HepG2 (cell line): ENCODE measurements around the gene CTF1. TPM values are rescaled to one million over a fixed set of nuclear protein-coding genes. Genes with fewer than 3 reads are reported as not detected.

Experiments used
- ATAC-seq: fragments of 200-7000 bp; cut with Tn5 transposase; 3 replicates; pipeline ENCODE4 v1.9.1; 2020; ENCODE audit warnings: mild to moderate bottlenecking, moderate library complexity
- BruUV-seq: library from RNA; stranded (reverse); fragments of 400-500 nt; replicated peaks from 2 replicates; lab custom pipeline; 2021; lab: Mats Ljungman, UMichigan
- CTCF ChIA-PET: fragments of 300-600 bp; formaldehyde crosslinking; extraction: SDS; loops from one replicate; lab custom pipeline; 2021; ENCODE audit warnings: low total read pairs, inconsistent platforms, low intra/inter-chr PET ratio; lab: Yijun Ruan, JAX
- POLR2A ChIA-PET: fragments of 350-600 bp; sonication (Branson Sonifier 250); formaldehyde crosslinking; loops from one replicate; lab custom pipeline; 2020; ENCODE audit warnings: antibody characterized with exemption, inconsistent platforms; lab: Yijun Ruan, JAX
- DNase-seq: peaks from one replicate; pipeline ENCODE4 v3.0.0-alpha.2; 2015; ENCODE audit warnings: low spot score
- FAIRE-seq: peaks from 3 replicates; lab custom pipeline; 2011; peaks lifted over from hg19 to GRCh38; lab: Jason Lieb, UNC
- H2AFZ ChIP-seq: one replicate; pipeline ENCODE4 v1.6.1; 2011; ENCODE audit warnings: low read length, inconsistent platforms
- H3K27ac ChIP-seq: fragments of 300-600 bp; 3 replicates; pipeline ENCODE4 v1.8.0; 2011; ENCODE audit warnings: mixed run types, mild to moderate bottlenecking, mixed read lengths, low read length, inconsistent platforms; ENCODE audit not compliant: insufficient read depth; ENCODE audit errors: extremely low read length
- H3K27me3 ChIP-seq, 2 experiments: fragments of 200-600 bp in 1 of 2; 2 replicates in 1 of 2; 3 replicates in 1 of 2; pipeline versions ENCODE4 v1.6.0 to v1.8.0; 2011; ENCODE audit warnings: low read length in 2 of 2, mild to moderate bottlenecking in 2 of 2, moderate library complexity in 2 of 2, inconsistent platforms in 1 of 2; ENCODE audit not compliant: insufficient read depth in 2 of 2, control insufficient read depth in 1 of 2
- H3K36me3 ChIP-seq, 2 experiments: fragments of 200-600 bp in 1 of 2; replicated peaks in 1 of 2; 2 replicates in 1 of 2; 3 replicates in 1 of 2; pipeline versions ENCODE4 v1.5.1 to v1.8.0; 2011; ENCODE audit warnings: low read length in 2 of 2, inconsistent platforms in 1 of 2; ENCODE audit not compliant: insufficient read depth in 2 of 2, control insufficient read depth in 1 of 2
- H3K4me1 ChIP-seq: 2 replicates; pipeline ENCODE4 v1.5.1; 2012; ENCODE audit warnings: low read length, inconsistent platforms; ENCODE audit not compliant: insufficient read depth
- H3K4me2 ChIP-seq: 2 replicates; pipeline ENCODE4 v1.6.0; 2011; ENCODE audit warnings: low read depth, low read length, inconsistent platforms
- H3K4me3 ChIP-seq, 3 experiments: fragments of 200-600 bp in 1 of 3; sonication (generic), shearing (Covaris generic) in 1 of 3; replicated peaks in 1 of 3; 2 replicates each; pipeline ENCODE4 v1.5.1; 2011 to 2016; ENCODE audit warnings: low read length in 3 of 3, inconsistent platforms in 2 of 3, low read depth in 2 of 3, mild to moderate bottlenecking in 2 of 3, control low read depth in 1 of 3, mixed read lengths in 1 of 3; ENCODE audit not compliant: insufficient read depth in 1 of 3
- H3K79me2 ChIP-seq: one replicate; pipeline ENCODE4 v1.6.1; 2011; ENCODE audit warnings: low read length, inconsistent platforms; ENCODE audit not compliant: insufficient read depth
- H3K9ac ChIP-seq: 2 replicates; pipeline ENCODE4 v1.6.0; 2011; ENCODE audit warnings: mild to moderate bottlenecking, low read depth, low read length, inconsistent platforms; ENCODE audit not compliant: insufficient read depth
- H3K9me3 ChIP-seq: 2 replicates; pipeline ENCODE4 v1.5.1; 2012; ENCODE audit warnings: mild to moderate bottlenecking, low read length
- H4K20me1 ChIP-seq: 2 replicates; pipeline ENCODE4 v1.6.0; 2011; ENCODE audit warnings: inconsistent platforms, mild to moderate bottlenecking, low read length, moderate library complexity; ENCODE audit not compliant: insufficient read depth
- ATF1 ChIP-seq: IDR thresholded peaks from 2 replicates; pipeline ENCODE4 v1.6.1; 2016; ENCODE audit warnings: mild to moderate bottlenecking, control low read depth
- ELF1 ChIP-seq: sonication (generic); formaldehyde crosslinking; IDR thresholded peaks from 2 replicates; pipeline ENCODE4 v1.4.0; 2020; ENCODE audit warnings: missing genetic modification reagents
- GMEB1 ChIP-seq: sonication (generic); formaldehyde crosslinking; IDR thresholded peaks from 2 replicates; pipeline ENCODE4 v1.5.1; 2020; ENCODE audit warnings: missing genetic modification reagents, mild to moderate bottlenecking, borderline replicate concordance
- IRF9 ChIP-seq: sonication (generic); formaldehyde crosslinking; IDR thresholded peaks from 2 replicates; pipeline ENCODE4 v1.8.0; 2022; ENCODE audit warnings: missing genetic modification reagents, mild to moderate bottlenecking, borderline replicate concordance
- USF2 ChIP-seq, 2 experiments: sonication (generic) in 1 of 2; formaldehyde crosslinking in 1 of 2; IDR thresholded peaks; 2 replicates each; pipeline versions ENCODE4 v1.5.1 to v1.6.1; 2011 to 2020; ENCODE audit warnings: borderline replicate concordance in 1 of 2, low read depth in 1 of 2, low read length in 1 of 2, mild to moderate bottlenecking in 1 of 2, missing genetic modification reagents in 1 of 2, moderate library complexity in 1 of 2
- ZFX ChIP-seq: sonication (generic); formaldehyde crosslinking; IDR thresholded peaks from 2 replicates; pipeline ENCODE4 v1.4.0; 2020; ENCODE audit warnings: mild to moderate bottlenecking, low read depth, missing genetic modification reagents, moderate library complexity
- ZKSCAN1 ChIP-seq: fragments of 150-350 bp; IDR thresholded peaks from 2 replicates; pipeline ENCODE4 v1.6.1; 2014; ENCODE audit warnings: low read length
- ZNF17 ChIP-seq: sonication (generic); formaldehyde crosslinking; IDR thresholded peaks from 2 replicates; pipeline ENCODE4 v1.5.0; 2020; ENCODE audit warnings: mild to moderate bottlenecking, missing genetic modification reagents
- ZNF543 ChIP-seq: sonication (generic); formaldehyde crosslinking; IDR thresholded peaks from 2 replicates; pipeline ENCODE4 v1.4.0; 2020; ENCODE audit warnings: mild to moderate bottlenecking, missing genetic modification reagents
- ZNF615 ChIP-seq: sonication (generic); formaldehyde crosslinking; IDR thresholded peaks from 2 replicates; pipeline ENCODE4 v1.5.0; 2020; ENCODE audit warnings: mild to moderate bottlenecking, missing genetic modification reagents, borderline replicate concordance
- ZNF691 ChIP-seq: sonication (generic); formaldehyde crosslinking; IDR thresholded peaks from 2 replicates; pipeline ENCODE4 v1.4.0; 2020; ENCODE audit warnings: missing genetic modification reagents, low read depth, mild to moderate bottlenecking, borderline replicate concordance
- ZNF792 ChIP-seq: IDR thresholded peaks from 2 replicates; pipeline ENCODE4 v1.6.1; 2016
- WGBS: methylation state at CpG from one replicate; pipeline ENCODE4 v1.1.6; 2017; ENCODE audit warnings: low lambda C conversion rate; 5-methylcytosine and 5-hydroxymethylcytosine counted together
- in situ Hi-C: cut with HindIII; loops from 2 replicates; pipeline ENCODE4 v1.10.0; 2017; ENCODE audit warnings: low pct_unique_long_range_greater_than_20kb; ENCODE audit not compliant: extremely low pct_ligation_motif_present
- intact Hi-C: fragments of 100-400 bp; cut with micrococcal nuclease; formaldehyde crosslinking; loops from one replicate; pipeline ENCODE4 v1.10.0; 2022; ENCODE audit not compliant: unreplicated experiment
- polyA plus RNA-seq, 8 experiments: library from polyadenylated mRNA; depleted of rRNA in 3 of 8; stranded (reverse) in 7 of 8; unstranded in 1 of 8; fragments of >200 nt; fragmentation: Illumina TruSeq in 4 of 8; extraction: Trizol in 4 of 8; gene quantifications; 2 replicates each; pipeline versions ENCODE4 v1.2.1 to v1.2.3, GENCODE V29; 2011 to 2016; ENCODE audit warnings: low read depth in 4 of 8, missing spikeins in 1 of 8, mixed read lengths in 1 of 8; ENCODE audit not compliant: insufficient read depth in 1 of 8
- total RNA-seq, 5 experiments: library from RNA; depleted of rRNA; stranded (reverse); fragments of >200 nt; fragmentation: Illumina TruSeq; extraction: Trizol; gene quantifications; 2 replicates each; pipeline ENCODE4 v1.2.3, GENCODE V29; 2016; ENCODE audit warnings: low read depth in 1 of 5
- TF ChIP-seq, protein P1 (sequence below): sonication (generic); formaldehyde crosslinking; conservative IDR thresholded peaks from 2 replicates; pipeline ENCODE4 v1.4.0; 2020; ENCODE audit warnings: missing genetic modification reagents

CTF1 gene
- total and polyA plus RNA-seq, 2 of the 13 experiments (the other 11 are each of a cell fraction or from before 2014, with no cell fraction given): 0.13 to 1.8 TPM

DNA sequence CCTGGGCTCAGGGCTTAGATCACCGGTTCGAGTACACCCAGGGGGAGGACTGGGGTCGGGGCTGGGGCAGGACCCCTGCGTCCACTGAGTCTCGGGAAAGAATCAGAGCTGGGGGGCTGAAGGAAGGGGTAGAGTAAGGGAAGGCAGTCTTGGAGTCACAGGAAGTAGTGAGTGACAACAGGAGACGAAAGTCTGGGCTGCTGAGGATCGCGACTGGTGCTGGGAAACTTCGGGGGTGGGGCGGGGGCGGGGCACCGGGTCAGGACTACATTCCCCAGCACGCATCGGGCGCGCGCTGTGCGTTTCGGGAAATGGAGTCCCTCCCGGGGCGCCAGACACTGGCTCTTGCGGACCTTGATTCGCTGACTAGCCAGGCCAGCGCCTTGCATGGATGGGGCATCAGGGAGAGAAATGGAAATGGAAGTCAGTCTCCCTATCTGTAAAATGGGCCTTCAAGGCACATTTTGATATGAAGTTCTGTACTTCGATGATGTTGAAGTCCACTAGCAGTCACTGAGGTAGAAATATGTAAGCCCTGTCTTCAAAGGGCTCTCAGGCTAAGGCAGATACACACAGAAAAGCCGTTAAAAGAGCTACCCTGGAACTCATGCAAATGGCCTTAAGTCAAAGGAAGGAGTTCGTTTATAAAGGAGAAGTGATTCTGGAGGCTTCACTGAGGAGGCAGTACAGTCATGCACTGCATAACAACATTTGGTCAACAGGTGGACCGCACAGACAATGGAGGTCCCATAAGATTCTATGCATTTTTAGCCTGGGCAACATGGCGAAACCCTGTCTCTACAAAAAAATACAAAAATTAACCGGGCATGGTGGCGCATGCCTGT is 697 bp downstream of the CTF1 start:
- H3K4me1 ChIP-seq: peaks cover 85% of the 10 kb centered on the region
- WGBS: 24% methylated on average over 30 of the region's 31 CpGs
- H2AFZ ChIP-seq: no peak overlapping the region
- TF ChIP-seq ZFX (CRISPR knock-in tag) (peak; percentile 22; the same call in 1 of the 2 replicates), GMEB1 (CRISPR knock-in tag) (peak; percentile 38; the same call in 1 of the 2 replicates), IRF9 (CRISPR knock-in tag) (no peak), ZNF543 (CRISPR knock-in tag) (0 out of 2 replicates have a peak, but pooled peaks have one; percentile 74), ELF1 (peak; percentile 58), ZKSCAN1 (peak; percentile 3; the same call in 1 of the 2 replicates), ZNF792 (CRISPR knock-in tag) (no peak), USF2 (IDR thresholded peaks at IDR 0.05; ENCODE audit: low read depth, low read length) (no peak), USF2 (CRISPR knock-in tag; IDR thresholded peaks at IDR 0.05; ENCODE audit: borderline replicate concordance) (no peak), ZNF17 (CRISPR knock-in tag) (no peak), ATF1 (CRISPR knock-in tag) (no peak; the same call in 1 of the 2 replicates), ZNF691 (CRISPR knock-in tag) (no peak), ZNF615 (CRISPR knock-in tag) (no peak)
- TF ChIP-seq, protein P1, sequence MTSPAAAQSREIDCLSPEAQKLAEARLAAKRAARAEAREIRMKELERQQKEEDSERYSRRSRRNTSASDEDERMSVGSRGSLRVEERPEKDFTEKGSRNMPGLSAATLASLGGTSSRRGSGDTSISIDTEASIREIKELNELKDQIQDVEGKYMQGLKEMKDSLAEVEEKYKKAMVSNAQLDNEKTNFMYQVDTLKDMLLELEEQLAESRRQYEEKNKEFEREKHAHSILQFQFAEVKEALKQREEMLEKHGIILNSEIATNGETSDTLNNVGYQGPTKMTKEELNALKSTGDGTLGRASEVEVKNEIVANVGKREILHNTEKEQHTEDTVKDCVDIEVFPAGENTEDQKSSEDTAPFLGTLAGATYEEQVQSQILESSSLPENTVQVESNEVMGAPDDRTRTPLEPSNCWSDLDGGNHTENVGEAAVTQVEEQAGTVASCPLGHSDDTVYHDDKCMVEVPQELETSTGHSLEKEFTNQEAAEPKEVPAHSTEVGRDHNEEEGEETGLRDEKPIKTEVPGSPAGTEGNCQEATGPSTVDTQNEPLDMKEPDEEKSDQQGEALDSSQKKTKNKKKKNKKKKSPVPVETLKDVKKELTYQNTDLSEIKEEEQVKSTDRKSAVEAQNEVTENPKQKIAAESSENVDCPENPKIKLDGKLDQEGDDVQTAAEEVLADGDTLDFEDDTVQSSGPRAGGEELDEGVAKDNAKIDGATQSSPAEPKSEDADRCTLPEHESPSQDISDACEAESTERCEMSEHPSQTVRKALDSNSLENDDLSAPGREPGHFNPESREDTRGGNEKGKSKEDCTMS: no peak

More for the DNA sequence above, 697 bp downstream of the CTF1 start:
- ChIA-PET POLR2A (interaction anchor here (0.6 to 2.2 kb wide), 8 partner anchors 17 to 479 kb away, joined by 3 to 18 read pairs (median 4); partner anchors contain the start of genes FBXL19 and SRCAP), CTCF (no interaction called here)
- BruUV-seq: no TSS peak
- H3K36me3 ChIP-seq: no peaks in the 10 kb centered on the region
- peak overlapping the region; percentile 70 for H3K27ac ChIP-seq
- peaks cover 8% of the 10 kb centered on the region for H3K79me2 ChIP-seq
- H3K27me3 ChIP-seq: no peaks in the 10 kb centered on the region
- peak overlapping the region; percentile 64 to 84 (median 64) for H3K4me3 ChIP-seq
- no peaks in the 10 kb centered on the region for H4K20me1 ChIP-seq
- H3K9me3 ChIP-seq: no peaks in the 10 kb centered on the region
- H3K4me2 ChIP-seq: peak overlapping the region; percentile 88
- FAIRE-seq: no peak
- peak; percentile 87 for DNase-seq
- in situ Hi-C loops: loop anchor here (10.0 kb wide), 1 partner anchor 52 kb away; no protein-coding TSS in a partner anchor
- H3K9ac ChIP-seq: peak overlapping the region; percentile 70
- intact Hi-C loops: loop anchor here (2.0 kb wide), 1 partner anchor 22 kb away; no protein-coding TSS in a partner anchor
- ATAC-seq: peak; percentile 65
